GM18907 (cell line): ENCODE results near the gene PRKAR1B.

Experiments
- ATAC-seq: cut with Tn5 transposase; IDR thresholded peaks from one replicate; pipeline ENCODE4 v1.9.1; 2021; ENCODE audit warnings: mild to moderate bottlenecking, moderate library complexity; ENCODE audit not compliant: unreplicated experiment

Gene PRKAR1B

DNA sequence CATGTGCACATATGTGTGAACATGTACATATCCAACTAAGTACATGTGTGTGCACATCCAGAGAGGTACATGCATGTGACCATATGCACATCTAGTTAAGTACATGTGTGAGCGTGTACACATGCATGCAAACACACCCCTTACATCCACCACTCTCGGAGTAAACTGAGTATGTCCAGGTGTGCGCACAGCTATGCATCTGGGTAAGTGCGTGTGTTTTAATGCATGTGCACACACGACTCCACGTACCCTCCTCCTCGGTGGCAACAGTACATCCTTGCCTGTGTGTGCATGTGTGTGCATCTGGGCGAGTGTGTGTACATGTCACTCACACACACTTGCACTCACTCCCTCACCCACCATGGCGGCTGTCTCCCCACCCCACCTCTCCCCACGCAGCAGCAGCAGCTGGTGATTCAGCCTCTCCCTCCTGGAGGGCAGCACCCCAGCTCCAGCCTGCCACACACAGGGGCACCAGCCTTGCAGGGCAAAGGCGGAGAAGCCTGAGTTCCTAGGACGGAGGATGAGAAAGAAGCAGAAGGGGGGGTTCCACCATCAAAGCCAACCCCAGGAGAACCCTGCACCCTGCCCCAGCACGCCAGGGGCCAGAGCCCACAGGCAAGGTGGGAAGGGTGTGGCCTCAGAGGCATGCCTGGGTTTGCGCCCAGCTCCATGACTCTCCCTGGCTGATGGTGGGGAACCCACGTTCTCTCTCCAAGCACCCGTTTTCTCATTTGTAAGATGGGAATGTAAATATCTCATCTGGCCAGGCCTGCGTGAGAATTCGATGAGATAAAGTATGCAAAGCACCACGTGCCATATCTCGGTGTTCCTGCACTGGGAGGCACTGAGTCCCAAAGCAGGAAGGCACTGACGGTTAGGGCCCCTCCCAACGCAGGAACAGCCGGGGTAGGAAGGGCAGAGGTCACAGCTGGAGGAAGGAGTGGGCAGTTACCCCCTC is 28.3 kb downstream of the PRKAR1B start:
- no peak for ATAC-seq

DNA sequence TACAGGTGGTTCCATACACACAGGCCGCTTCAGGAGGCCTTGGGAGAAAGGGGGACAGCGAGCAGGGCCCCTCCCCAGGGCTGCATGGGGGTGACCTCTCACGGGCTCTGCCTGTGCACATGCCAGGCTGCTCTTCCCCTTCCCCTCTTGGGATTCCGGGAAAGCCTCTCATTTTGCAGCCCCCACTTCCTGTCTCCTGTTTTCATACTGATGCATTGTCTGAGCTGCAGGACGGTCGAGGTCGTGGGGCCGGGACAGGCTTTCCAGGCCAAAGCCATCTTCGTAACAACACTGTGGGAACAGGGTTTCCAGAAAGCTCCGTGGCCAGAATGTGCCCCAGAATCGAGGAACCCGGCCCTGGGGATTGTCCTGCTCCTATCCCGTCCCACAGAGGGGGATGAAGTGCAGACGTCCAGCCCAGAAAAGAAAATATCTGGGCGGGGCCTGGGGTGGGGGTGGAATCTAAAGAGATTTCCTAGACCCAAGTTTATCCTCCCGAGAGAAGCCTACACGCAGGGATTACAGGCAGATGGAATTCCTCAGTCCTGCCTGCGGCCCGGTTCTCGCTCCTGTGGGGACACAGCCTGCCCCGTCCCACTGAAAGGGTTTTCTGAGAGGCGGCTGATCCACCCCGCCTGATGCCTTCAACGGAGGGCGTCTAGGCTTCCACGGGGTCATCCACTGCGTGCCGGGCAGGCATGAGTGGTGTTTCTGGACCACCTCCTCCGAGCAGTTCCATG is 30.1 kb downstream of the PRKAR1B start:
- no peak for ATAC-seq

DNA sequence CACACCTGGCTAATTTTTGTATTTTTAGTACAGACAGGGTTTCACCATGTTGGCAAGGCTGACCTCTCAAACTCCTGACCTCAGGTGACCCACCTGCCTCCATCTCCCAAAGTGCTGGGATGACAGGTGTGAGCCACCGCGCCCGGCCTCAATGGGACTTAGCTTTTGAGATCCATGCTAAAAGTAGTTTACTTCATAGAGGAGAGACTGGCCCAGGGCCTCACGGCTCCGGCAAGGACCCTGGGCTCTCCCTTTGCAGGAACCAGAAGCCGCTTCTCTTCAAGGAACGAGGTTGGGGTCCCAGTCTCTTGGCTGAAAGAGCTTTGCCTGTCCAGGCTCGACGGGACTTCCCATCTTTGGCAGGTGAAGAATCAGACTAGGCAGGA is 30.7 kb downstream of the PRKAR1B start:
- no peak for ATAC-seq

DNA sequence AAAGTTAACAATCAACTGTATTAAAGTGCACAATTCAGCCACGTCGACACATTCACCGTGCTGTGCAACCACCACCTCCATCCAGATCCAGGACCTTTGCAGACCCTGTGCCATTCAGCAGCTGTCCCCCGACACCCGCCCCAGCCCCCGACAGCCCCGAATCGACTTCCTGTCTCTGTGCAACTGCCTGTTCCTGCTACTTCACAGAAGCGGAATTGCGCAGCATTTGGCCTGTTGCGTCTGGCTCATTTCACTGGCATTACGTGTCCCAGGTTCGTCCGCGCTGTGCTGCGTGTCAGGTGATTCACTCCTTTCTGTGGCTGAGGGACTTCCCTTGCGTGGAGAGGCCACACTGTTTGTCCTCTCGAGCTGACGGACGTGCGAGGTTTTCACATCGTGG is 33.8 kb downstream of the PRKAR1B start:
- no peak for ATAC-seq

DNA sequence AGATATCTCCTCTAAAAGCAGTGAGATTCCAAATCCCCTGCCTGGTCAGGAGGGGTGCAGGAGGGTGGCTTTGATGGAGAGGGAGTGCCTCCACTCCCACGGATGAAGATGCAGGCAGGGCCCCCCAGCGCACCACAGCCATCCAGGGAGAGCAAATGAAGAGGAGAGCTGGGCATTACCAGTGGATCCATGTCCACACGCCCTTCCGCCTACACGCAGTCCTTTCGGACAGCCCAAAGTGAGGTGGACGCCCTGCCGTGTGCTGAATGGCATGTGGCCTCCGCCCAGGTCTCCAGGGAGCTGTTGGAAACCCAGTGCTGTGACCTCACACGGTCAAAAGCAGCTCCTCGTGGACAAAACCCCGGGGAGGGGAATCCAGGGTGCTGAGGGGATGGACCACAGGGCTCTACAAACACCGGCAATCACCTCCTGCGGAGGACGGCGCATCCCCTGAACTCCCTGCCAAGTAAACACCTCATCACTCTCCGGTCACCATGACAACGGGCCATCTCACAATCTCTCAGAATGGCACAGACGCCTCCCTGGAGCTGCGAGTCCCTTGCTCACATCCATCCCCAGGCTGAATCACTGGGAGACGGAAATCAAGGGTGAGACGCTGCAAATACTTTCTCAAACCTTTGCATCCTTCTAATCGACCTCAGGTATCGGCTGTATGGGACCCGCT is 35.6 kb downstream of the PRKAR1B start:
- ATAC-seq: no peak

DNA sequence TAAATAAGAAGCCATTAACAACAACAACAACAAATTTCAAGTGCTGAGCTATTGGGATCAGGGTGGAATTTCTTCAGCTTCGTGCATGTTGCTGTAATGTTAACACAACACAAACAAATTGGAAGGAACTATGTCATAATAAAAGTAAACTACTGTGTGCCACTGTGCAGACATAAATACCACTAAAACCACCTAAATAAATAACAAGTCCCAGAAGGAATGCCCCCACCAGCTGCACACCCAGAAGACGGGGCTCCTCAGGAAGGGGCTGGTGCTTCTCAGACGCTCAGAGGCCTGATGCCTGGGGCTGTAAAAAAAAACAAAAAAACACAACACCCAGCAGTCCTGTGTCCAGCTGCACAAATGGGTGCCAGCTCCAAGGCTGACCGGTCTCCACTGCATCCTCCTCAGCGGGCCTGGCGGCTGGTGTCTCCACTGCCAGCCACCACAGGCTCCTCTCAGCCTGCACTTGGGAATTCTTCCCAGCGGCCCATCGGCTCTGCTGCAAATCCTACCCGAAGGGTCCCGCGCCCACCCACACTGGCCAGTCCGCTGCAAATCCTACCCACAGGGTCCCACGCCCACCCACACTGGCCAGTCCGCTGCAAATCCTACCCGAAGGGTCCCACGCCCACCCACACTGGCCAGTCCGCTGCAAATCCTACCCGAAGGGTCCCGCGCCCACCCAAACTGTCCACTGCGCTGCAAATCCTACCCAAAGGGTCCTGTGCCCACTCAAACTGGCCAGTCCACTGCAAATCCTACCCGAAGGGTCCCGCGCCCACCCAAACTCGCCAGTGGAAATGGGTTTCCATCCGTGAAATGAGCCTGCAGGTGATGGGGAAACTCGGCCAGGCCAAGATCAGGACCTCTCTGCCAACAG is 36.4 kb downstream of the PRKAR1B start:
- ATAC-seq: no peak

DNA sequence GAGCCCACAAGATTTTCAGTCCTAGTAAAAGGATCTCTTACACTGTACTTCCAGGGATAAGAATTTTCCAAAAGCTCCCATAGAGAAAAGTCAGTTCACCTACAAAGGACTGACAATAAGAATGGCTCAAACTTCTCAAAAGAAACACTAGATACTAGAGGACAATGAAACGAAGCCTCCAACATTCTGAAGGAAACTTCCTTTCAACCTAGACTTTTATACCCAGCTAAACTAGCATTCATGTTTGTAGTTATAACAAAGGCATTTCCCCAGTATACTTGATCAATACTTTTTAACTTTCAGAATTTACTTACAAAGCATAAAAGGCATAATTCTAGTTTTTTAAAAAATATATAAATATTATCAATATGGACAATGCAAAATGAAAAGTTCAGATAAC is 41.5 kb downstream of the PRKAR1B start:
- ATAC-seq: no peak

DNA sequence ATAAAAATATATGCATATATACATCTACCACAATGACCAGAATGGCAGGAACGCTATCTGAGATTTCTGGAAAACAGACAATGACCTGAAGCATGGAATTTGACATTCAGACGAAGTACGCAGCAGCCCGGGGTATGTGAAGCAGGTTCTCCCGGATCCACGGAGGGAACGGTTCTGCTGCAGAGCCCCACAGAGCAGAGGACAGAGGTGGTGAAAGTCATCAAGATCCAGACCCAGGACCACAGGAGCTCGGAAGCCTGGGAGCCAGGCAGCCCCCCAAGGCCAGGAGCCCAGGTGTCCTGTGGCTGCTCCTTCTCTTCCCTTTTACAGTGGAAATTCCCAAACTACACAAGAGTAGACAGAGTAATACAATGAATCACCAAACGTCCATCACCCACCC is 42.7 kb downstream of the PRKAR1B start:
- no peak for ATAC-seq

DNA sequence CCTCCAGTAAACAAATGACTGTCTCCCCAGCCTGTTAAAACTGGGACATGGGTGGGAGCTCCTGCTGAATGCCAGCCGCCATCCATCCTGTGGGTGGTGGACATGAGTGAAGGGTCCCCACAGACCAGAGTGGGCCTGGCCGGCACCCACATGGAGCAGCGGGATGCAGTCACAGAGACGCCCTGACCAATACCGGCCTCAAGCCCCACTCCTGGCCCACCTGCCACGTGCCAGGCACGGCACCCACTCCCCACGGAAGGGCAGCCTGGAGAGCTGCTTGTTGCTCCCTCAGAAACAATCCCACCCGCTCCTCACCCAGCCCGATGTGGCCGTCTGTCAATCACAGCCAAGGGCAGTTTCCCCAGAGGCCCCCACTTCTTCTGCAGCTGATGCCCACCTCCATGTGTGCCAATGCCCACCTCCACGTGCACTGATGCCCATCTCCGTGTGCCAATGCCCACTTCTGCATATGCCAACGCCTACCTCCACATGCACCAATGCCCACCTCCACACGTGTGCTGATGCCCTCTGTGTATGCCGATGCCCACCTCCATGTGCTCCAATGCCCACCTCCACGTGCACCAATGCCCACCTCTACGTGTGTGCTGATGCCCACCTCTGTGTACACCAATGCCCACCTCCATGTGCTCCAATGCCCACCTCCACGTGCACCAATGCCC is 43.4 kb downstream of the PRKAR1B start:
- no peak for ATAC-seq

DNA sequence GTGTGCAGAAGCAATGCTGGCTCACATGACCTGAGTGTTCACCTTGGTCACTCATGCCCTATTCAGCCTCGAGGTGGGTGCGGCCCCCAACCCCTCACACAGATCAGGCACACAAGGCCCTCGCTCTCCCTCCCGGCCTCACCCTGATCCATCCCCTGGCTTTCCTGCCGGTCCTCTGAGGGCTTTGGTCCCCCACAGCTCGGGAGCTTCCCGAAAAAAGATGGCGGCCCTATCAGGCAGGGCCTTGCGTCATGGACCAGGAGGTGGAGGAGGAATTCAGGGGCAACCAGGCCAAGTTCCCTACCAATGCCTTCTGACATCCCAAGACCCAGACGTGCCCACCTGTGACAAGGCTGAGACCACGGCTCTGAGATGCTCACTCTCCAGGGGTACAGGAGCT is 44.3 kb downstream of the PRKAR1B start:
- ATAC-seq: no peak

DNA sequence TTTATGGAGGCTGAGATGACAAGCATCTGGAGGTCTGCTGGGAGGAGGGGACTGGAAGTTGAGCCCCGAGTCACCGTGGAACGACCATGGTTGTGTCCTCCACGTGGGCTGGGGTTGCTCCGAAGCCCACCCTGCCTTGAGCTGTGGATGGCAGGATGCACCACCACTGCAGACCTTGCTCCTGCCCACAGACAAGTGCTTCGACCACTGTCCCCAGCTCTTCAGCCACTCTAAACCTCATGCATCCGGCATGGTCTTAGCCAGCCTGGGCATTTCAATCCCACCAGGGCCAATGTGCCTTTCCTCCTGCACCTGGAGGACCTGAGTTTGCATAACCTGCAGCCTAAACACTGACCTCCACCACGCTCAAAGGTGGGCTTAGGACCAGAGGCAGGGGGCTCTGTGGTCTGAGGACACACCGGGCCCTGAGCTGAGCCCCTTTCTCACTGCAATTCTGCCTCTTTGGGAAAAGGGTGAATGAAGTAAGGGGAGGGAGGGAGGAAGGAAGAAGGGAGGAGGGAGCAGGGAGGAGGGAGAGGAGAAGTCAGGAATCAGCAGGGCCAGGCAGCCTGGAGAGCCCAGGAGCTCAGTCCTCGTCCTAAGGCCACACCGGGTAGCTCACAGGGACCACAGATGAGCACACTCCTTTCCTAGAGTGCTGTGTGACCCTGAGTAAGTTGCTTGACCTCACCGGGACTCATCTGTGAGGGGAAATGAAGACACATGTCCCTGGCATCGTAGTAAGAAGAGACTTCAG is 45.4 kb downstream of the PRKAR1B start:
- ATAC-seq: no peak

DNA sequence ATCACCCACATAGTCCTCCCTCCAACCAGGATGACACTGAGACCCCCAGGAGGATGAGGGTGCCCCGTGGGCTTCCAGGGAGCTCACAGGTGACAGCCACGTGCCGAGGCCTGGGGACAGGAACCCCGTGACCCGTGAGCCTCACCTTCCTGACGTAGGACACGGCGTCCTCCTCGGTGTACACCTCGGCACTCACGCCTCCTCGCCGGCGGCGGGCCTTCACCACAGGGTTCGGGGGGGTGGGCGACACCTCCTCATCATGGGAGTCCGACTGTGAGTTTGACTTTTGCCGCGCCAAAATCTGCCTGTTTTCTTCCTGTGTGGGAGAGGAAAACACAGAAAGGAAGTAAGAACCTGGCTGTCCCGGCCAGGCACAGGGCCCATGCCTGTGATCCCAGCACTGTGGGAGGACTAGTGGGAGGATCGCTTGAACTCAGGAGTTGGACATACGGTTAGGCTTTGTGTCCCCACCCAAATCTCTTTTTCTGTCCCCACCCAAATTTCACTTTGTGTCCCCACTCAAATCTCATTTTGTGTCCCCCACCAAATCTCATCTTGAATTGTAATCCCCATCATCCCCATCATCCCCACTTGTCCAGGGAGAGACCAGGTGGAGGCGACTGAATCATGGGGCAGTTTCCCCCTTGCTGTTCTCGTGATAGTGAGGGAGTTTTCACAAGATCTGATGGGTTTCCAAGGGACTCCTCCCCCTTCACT is 46.5 kb downstream of the PRKAR1B start:
- ATAC-seq: no peak

DNA sequence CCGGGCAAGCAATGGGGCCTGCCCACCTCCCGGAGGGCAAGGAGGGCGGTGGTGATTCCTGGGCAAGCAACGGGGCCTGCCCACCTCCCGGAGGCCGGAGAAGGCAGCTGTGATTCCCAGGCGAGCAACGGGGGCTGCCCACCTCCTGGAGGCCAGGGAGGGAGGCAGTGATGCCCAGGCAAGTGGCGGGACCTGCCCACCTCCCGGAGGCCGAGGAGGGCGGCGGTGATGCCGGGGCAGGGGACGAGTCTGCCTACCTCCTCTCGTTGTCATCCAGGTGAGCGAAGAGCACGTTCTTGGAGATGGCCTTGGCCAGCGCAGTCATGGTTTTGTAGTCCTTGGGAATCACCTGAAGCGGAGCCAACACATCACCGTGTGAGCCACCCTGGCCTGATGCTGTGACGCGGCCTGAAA is 50.1 kb downstream of the PRKAR1B start:
- ATAC-seq: no peak

DNA sequence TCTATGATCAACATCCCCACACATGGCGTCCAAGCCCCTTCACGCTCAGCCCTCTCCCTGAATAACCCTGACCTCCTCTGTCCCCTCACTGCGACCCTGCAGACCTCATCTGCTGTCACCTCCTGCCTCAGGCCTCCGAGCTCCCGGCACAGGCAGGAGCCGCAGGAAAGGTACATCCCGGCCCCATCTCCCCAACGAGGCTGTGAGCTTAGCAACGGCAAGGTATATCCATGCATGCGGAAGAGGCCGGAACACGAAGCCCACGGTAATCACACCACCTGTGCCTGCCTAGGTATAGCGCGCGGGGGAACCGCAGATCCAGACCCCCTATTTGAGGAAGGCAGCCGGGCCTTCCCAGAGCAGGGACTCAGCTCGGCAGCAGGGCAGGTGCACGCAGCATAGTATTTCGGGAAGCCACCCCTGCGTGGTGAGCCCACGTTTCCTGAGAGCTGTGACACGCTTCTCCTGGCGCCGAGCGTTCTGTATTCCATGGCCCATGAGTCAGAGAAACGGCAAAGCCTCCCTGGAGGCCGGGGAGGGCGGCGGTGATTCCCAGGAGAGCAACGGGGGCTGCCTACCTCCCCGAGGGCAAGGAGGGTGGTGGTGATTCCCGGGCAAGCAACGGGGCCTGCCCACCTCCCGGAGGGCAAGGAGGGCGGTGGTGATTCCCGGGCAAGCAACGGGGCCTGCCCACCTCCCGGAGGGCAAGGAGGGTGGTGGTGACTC is 50.7 kb downstream of the PRKAR1B start:
- no peak for ATAC-seq

DNA sequence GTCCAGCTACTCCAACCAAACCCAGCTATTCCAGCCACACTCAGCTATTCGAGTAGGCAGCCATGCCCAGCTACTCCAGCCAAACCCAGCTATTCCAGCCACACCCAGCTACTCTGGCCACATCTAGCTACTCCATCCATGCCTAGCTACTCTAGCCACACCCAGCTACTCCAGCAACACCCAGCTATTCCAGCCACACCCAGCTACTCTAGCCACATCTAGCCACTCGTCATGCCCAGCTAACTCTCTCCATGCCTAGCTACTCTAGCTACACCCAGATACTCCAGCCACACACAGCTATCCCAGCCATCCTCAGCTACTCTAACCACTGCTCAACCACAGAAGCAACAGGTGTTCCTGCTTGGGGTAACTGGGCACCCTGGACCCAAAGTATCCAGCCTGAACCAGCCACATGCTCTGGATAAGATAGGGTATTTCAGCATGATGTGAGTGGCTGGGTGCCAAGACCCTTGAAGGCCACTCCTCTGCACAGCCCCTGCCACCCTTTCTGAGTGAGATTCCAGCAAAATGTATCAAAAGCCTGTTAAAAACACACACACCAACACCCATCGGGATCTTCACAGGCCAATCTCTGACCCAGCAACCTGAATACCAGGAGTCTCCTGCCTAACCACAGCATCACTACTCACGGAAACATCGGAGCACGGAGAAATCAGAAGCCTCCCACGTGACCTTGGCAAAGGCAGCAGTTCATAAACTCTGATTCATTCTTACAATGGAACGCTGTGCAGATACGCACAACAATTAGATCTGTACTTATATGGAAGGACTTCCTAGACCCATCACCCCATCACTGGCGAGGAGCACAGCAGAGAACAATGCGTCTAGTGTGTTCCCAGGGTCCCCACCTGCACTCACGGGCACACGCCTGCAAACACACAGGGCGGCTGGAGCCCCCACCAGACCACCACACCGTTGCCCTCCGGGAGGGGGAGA is 52.3 kb downstream of the PRKAR1B start:
- ATAC-seq: no peak

DNA sequence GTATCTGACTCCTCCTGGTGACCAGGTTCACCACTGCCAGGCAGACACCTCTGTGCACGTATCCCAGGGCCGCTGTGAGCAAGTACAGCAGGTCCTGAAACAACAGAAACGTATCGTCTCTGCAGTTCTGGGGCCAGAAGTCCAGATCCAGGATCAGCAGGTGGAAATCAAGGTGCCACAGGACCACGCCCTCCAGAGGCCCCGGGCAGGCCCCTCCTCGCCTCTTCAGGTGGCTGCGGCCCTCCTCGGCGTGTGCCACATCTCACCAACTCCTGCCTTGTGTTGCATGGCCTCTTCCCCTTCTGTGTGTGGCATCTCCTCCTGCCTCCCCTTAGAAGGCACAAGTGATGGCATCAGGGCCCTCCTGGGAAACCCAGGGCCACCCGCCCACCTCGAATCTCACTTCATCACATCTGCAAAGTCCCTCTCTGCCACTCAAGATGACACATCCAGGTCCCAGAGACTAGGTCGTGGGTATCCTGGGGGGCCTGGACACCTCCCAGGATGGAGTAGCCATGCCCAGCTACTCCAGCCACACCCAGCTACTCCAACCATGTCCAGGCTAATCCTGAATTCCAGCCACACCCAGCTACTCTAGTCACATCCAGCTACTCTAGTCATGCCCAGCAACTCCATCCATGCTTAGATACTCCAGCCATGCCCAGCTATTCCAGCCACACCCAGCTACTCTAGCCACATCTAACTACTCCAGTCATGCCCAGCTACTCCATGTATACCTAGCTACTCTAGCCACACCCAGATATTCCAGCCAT is 53.2 kb downstream of the PRKAR1B start:
- no peak for ATAC-seq
